IPS-11a (cell line): ENCODE data around the gene RNF208.

ENCODE experiments used
- H3K4me3 ChIP-seq: one replicate; pipeline ENCODE4 v1.5.1; 2013; ENCODE audit warnings: low read depth, low read length, control low read depth

RNF208 gene

GRCh38 chr9:137240318-137240840, 18.3 kb upstream of the RNF208 start:
- peak overlapping the region; percentile 69 for H3K4me3 ChIP-seq

- H3K4me3 ChIP-seq: peak overlapping the region; percentile 69
Observed at GRCh38 chr9:137239541-137240200, 17.6 kb upstream of the RNF208 start.

- no peak overlapping the region for H3K4me3 ChIP-seq
Observed at GRCh38 chr9:137237759-137238726, 16.0 kb upstream of the RNF208 start.

- no peak overlapping the region for H3K4me3 ChIP-seq
Observed at GRCh38 chr9:137236936-137237421, 14.9 kb upstream of the RNF208 start.

DNA sequence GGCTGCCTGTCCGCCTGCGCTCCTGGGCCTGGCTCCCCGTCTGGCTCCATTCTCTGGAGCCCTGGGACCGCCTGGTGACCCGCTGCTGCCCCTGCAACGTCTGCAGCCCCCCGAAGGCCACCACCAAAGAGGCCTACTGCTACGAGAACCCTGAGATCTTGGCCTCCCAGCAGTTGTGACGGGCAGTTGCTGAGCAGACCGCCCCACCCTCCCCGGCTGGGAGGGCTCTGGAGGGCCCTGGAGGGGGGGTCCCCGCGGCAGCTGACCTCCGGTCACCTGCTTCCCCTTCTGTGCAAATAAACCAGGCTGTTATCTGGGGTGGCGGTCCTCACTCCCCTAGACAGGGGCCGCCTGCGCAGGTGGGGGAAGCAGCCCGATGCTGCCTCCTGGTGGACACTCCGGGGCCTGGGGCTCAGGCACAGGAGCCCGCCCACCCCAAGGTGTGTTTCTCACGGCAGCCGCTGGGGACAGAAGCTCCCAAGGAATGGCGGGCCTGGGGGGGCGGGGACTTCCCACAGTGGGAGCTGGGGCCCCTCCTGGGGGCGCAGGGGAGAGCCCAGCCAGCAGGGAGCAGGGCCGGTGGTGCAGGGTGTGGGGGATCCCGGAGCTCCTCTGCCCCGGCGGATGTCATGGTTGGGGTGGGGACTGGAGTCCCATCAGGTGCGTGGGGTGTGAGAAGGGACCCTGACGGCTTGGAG, 14.3 kb upstream of the RNF208 start:
- no peak overlapping the region for H3K4me3 ChIP-seq

DNA sequence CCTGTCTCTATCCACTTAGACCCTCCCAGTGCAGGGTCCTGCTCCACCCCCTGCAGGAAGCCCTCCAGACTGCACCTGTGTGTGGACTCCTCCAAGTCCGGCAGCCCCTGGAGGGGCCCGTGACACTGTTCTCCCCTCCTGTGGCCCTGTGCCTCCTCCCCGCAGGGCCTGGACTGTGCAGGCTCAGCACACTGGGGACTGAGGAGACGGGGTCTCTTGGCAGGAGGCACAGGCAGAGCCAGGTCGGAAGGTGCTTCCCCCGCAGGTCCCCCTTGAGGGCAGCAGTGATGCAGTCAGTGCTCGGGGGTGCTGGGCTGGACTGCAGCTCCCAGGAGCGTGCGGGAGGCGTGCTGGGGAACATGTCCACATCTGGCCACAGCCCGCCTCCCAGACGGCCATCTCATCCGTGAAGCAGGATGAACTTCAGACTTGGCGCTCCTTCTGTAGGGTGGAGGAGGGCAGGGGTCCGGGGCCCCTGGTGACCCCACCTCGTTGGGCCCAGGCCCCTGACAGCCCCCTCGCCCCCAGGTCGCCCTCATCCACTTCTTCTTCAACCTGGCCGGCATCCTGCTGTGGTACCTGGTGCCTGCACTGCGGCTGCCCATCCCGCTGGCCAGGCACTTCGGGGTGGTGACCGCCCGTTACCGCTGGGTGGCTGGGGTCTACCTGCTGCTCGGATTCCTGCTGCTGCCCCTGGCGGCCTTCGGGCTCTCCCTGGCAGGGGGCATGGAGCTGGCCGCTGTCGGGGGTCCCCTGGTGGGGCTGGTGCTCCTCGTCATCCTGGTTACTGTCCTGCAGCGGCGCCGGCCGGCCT, 13.6 kb upstream of the RNF208 start:
- H3K4me3 ChIP-seq: no peak overlapping the region

GRCh38 chr9:137234758-137235423, 12.9 kb upstream of the RNF208 start:
- no peak overlapping the region for H3K4me3 ChIP-seq

- no peak overlapping the region for H3K4me3 ChIP-seq
Observed at GRCh38 chr9:137234055-137234697, 12.1 kb upstream of the RNF208 start.

DNA sequence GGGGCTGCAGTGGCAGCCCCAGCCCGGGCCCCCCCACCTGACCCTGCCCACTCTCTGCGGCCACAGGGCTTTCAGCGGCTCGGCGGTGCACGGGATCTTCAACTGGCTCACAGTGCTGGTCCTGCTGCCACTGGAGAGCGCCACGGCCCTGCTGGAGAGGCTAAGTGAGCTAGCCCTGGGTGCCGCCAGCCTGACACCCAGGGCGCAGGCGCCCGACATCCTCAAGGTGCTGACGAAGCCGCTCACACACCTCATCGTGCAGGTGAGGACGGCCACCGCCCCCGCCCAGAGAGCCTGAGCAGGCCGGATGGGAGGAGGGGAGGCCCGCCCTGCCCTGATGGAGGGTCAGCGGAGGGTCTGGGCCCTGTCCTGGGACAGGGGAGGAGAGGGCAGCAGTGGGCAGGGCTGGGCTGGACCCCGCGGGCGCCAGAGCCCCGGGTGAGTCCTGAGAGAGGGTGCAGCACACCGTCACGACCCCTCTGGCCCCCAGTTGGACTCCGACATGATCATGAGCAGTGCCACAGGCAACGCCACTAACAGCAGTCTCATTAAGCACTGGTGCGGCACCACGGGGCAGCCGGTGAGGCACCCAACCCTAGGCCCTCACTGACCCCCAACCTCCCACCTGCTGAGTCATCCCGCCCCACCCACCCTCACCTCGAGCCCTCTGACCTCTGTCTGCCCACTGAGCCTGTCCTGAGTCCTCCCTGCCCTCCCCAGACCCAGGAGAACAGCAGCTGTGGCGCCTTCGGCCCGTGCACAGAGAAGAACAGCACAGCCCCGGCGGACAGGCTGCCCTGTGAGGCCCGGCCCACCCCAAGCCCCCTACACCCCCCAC, 11.3 kb upstream of the RNF208 start:
- H3K4me3 ChIP-seq: no peak overlapping the region

DNA sequence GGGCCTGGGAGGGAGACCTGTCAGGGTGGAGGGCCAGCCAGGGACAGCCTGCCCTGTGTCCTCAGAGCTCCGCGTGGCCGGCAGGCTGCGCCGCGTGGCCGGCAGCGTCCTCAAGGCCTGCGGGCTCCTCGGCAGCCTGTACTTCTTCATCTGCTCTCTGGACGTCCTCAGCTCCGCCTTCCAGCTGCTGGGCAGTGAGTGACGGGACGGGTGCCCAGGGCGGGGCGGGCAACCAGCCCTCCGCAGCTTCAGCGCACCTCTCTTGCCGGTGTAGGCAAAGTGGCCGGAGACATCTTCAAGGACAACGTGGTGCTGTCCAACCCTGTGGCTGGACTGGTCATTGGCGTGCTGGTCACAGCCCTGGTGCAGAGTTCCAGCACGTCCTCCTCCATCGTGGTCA, 10.5 kb upstream of the RNF208 start:
- H3K4me3 ChIP-seq: no peak overlapping the region

DNA sequence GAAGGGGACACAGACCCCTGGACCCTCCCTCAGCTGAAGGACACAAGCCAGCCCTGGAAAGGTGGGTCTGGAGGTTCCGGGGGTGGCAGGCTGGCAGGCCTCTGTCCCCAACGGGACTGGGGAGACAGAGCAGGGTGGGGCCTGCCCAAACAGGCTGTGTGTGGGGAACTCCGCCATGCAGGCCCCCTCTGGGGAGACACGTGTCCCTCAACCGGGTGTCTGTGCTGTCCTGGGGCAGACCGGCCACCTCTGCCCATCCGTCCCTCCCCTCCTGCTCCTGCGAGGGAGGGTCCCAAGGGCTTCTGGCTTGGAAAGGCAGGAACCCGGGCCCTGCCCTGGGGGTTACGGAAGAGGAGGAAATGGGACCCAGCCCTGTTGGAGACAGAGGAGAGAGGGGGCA, 10.1 kb upstream of the RNF208 start:
- H3K4me3 ChIP-seq: no peak overlapping the region

GRCh38 chr9:137231372-137232039, 9.5 kb upstream of the RNF208 start:
- H3K4me3 ChIP-seq: no peak overlapping the region

- no peak within 1 kb of the TSS for H3K4me3 ChIP-seq
Observed at GRCh38 chr9:137230705-137231371, 8.8 kb upstream of the RNF208 start, which contains the start of gene SLC34A3. TSS of gene SLC34A3 (plus strand) at chr9:137230901. CDS start at chr9:137231703, 802 bp downstream.

- H3K4me3 ChIP-seq: no peak overlapping the region
Observed at GRCh38 chr9:137229903-137230704, 8.1 kb upstream of the RNF208 start.

DNA sequence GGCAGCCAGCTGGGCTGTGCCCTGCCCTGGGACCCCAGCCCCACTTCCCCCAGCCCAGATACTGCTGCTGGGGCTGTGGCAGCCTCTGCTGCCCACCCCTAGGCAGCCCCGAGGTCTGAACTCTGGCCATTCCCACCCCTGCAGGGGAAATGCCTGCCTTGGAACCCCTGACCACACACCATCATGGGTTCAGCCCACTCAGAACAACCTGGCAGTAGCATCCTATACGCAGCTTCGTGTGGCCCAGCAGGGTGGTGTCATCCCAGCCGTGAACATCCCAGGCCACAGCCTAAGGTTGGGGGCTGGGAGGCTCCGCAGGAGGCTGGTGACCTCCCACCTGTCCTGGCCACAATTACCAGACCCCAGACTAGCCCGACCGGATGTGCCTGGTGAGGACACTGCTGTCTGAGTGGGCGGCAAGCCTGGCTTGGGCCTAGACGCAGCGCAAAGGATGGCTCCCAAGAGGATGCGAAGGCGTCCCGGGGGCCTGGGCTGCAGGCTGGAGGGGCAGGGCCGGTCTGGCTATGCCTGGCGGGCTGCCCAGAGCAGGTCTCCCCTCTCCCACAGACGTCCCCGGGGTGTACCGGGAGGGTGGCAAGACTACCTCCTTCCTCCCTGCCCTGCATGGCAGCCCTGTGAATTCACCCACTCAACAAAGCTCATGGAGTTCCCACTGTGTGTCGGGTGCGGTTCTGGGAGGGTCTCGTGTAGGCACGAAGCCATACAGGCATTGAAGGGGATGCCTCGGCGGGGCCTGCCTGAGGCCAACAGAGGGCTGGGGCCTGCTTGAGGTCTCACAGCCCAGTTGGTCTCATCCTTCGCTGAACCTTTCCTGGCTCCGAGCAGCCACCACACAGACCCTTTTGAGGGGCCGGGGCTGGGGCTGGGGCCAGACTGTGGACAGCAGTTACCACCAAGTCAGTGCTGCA, 7.2 kb upstream of the RNF208 start:
- H3K4me3 ChIP-seq: no peak overlapping the region
